ENCODE results near the gene SMYD3. TPM values are rescaled to one million over a fixed set of nuclear protein-coding genes. Genes with fewer than 3 reads are reported as not detected.

SMYD3 gene
- total and polyA plus RNA-seq, 2 experiments from 2014 or later, result 30.8 to 68.5 TPM

- Histone ChIP-seq H4K20me1 (ENCODE audit: insufficient read depth, poor library complexity, severe bottlenecking) (no peaks in the 10 kb centered on the region), H3K4me3 (no peak overlapping the region), H3K79me2 (peaks cover 3% of the 10 kb centered on the region), H2AFZ (no peak overlapping the region), H3K27ac (no peak overlapping the region), H3K36me3 (replicated peaks; ENCODE audit: insufficient read depth, low read depth) (no peaks in the 10 kb centered on the region), H3K9me3 (ENCODE audit: low read depth) (no peaks in the 10 kb centered on the region), H3K4me2 (no peak overlapping the region), H3K9me2 (replicated peaks; ENCODE audit: insufficient read depth) (no peaks in the 10 kb centered on the region), H3K27me3 (no peaks in the 10 kb centered on the region), H3K4me1 (ENCODE audit: insufficient read depth) (no peaks in the 10 kb centered on the region)
- DNase-seq (ENCODE audit: low spot score), result no peak
- TF ChIP-seq EZH2 (IDR thresholded peaks at IDR 0.05; ENCODE audit: borderline replicate concordance), result no peak
- no peak for TF ChIP-seq CTCF (IDR thresholded peaks at IDR 0.05; ENCODE audit: poor library complexity)
- TF ChIP-seq EZH2phosphoT487 (IDR thresholded peaks at IDR 0.05; ENCODE audit: low read depth, severe bottlenecking, unreplicated experiment), result no peak
- WGBS (ENCODE audit: low lambda C conversion rate, missing lambda C conversion rate), result 93% methylated on average over 13 of the region's 13 CpGs
These were observed 3.3 kb upstream of the SMYD3 start for GRCh38 chr1:246510147-246511030.

GRCh38 chr1:246508897-246509688 is 2.0 kb upstream of the SMYD3 start:
- no peaks in the 10 kb centered on the region for H3K9me3 ChIP-seq (ENCODE audit: low read depth)
- no peak overlapping the region for H3K4me2 ChIP-seq
- WGBS (ENCODE audit: low lambda C conversion rate, missing lambda C conversion rate), result 92% methylated on average over 25 of the region's 26 CpGs
- H3K9me2 ChIP-seq (replicated peaks; ENCODE audit: insufficient read depth), result no peaks in the 10 kb centered on the region
- H4K20me1 ChIP-seq (ENCODE audit: insufficient read depth, poor library complexity, severe bottlenecking), result no peaks in the 10 kb centered on the region
- no peak for TF ChIP-seq EZH2 (IDR thresholded peaks at IDR 0.05; ENCODE audit: borderline replicate concordance)
- no peak for TF ChIP-seq EZH2phosphoT487 (IDR thresholded peaks at IDR 0.05; ENCODE audit: low read depth, severe bottlenecking, unreplicated experiment)
- TF ChIP-seq CTCF (IDR thresholded peaks at IDR 0.05; ENCODE audit: poor library complexity), result no peak
- no peaks in the 10 kb centered on the region for H3K27me3 ChIP-seq
- no peak overlapping the region for H3K27ac ChIP-seq
- H3K4me1 ChIP-seq (ENCODE audit: insufficient read depth), result no peaks in the 10 kb centered on the region
- H3K4me3 ChIP-seq, result no peak overlapping the region
- H3K79me2 ChIP-seq, result peaks cover 8% of the 10 kb centered on the region
- H2AFZ ChIP-seq, result no peak overlapping the region
- no peak for DNase-seq (ENCODE audit: low spot score)
- H3K36me3 ChIP-seq (replicated peaks; ENCODE audit: insufficient read depth, low read depth), result no peaks in the 10 kb centered on the region

- Histone ChIP-seq H3K9me2 (replicated peaks; ENCODE audit: insufficient read depth) (no peaks in the 10 kb centered on the region), H4K20me1 (ENCODE audit: insufficient read depth, poor library complexity, severe bottlenecking) (no peaks in the 10 kb centered on the region), H3K4me2 (peak overlapping the region; percentile 98), H3K27ac (no peak overlapping the region), H3K36me3 (replicated peaks; ENCODE audit: insufficient read depth, low read depth) (no peaks in the 10 kb centered on the region), H2AFZ (peak overlapping the region; percentile 98), H3K9me3 (ENCODE audit: low read depth) (no peaks in the 10 kb centered on the region), H3K4me3 (peak overlapping the region; percentile 86), H3K27me3 (no peaks in the 10 kb centered on the region), H3K79me2 (peaks cover 20% of the 10 kb centered on the region), H3K4me1 (ENCODE audit: insufficient read depth) (no peaks in the 10 kb centered on the region)
- WGBS (ENCODE audit: low lambda C conversion rate, missing lambda C conversion rate), result 5% methylated on average over 9 of the region's 9 CpGs
- no peak for DNase-seq (ENCODE audit: low spot score)
- TF ChIP-seq CTCF (IDR thresholded peaks at IDR 0.05; ENCODE audit: poor library complexity) (no peak), EZH2phosphoT487 (IDR thresholded peaks at IDR 0.05; ENCODE audit: low read depth, severe bottlenecking, unreplicated experiment) (no peak), EZH2 (IDR thresholded peaks at IDR 0.05; ENCODE audit: borderline replicate concordance) (no peak)
These were observed 759 bp downstream of the SMYD3 start for GRCh38 chr1:246506367-246506673.

Data from hepatocyte (in vitro differentiated cells).